Measurements from ENCODE around the gene UVSSA. TPM values are rescaled to one million over a fixed set of nuclear protein-coding genes. Genes with fewer than 3 reads are reported as not detected.
A peak's percentile ranks its signal among the peaks of the same experiment; 100 is the strongest.

Gene UVSSA
- total and polyA plus RNA-seq, 9 donors = 3.8 to 24.7 (median 15.6) TPM

DNA sequence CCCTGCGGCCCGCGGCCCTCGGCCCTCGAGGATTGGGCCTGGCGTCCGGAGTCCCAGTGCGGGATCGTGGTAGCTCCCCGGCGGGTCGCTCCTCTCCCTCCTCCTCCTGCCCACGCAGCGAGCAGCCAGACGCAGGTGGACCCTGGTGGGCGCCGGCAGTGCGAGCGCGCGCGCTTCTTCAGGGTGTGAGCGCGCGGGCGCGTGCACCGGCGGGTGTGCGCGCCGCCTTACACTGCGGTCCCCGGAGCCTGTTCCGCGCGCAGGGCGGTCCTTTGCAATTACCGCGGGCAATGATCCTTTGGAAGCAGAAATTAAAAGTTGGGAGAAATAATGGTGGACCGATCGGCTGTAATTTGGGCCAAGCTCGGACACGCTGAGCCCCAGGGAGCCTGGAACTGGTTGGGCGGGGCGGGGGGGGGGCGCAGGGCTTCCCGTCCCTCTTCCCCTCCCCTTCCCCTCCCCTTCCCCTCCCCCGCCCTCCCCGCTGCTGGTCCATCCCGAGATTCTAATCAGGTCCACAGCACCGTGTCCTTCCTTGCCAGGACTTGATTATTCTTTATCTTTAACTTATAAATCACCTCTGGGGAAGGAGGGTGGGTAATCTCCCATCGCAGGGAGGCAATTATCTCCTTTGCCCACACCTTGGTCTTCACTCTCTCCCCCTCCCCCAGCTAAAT, 60.8 kb downstream of the UVSSA start:
- H3K4me1 ChIP-seq (ENCODE audit: insufficient read depth) = peaks cover 3% of the 10 kb centered on the region
- H3K9me3 ChIP-seq = no peaks in the 10 kb centered on the region
- H3K4me3 ChIP-seq = no peak overlapping the region
- WGBS, 3 donors = 1 to 5% (median 2%) methylated on average over 51 to 53 of the region's 53 CpGs
- no peak for DNase-seq
- no peaks in the 10 kb centered on the region for H3K36me3 ChIP-seq
- peaks cover 11% of the 10 kb centered on the region for H3K27me3 ChIP-seq
- intact Hi-C loops (cut with DNase I) = no loop called here
- no peak overlapping the region for H3K27ac ChIP-seq
- TF ChIP-seq EP300 (IDR thresholded peaks at IDR 0.05) = no peak
- TF ChIP-seq, protein P1, sequence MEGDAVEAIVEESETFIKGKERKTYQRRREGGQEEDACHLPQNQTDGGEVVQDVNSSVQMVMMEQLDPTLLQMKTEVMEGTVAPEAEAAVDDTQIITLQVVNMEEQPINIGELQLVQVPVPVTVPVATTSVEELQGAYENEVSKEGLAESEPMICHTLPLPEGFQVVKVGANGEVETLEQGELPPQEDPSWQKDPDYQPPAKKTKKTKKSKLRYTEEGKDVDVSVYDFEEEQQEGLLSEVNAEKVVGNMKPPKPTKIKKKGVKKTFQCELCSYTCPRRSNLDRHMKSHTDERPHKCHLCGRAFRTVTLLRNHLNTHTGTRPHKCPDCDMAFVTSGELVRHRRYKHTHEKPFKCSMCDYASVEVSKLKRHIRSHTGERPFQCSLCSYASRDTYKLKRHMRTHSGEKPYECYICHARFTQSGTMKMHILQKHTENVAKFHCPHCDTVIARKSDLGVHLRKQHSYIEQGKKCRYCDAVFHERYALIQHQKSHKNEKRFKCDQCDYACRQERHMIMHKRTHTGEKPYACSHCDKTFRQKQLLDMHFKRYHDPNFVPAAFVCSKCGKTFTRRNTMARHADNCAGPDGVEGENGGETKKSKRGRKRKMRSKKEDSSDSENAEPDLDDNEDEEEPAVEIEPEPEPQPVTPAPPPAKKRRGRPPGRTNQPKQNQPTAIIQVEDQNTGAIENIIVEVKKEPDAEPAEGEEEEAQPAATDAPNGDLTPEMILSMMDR (IDR thresholded peaks at IDR 0.05) = no peak
- no peak for TF ChIP-seq POLR2A (IDR thresholded peaks at IDR 0.05)

DNA sequence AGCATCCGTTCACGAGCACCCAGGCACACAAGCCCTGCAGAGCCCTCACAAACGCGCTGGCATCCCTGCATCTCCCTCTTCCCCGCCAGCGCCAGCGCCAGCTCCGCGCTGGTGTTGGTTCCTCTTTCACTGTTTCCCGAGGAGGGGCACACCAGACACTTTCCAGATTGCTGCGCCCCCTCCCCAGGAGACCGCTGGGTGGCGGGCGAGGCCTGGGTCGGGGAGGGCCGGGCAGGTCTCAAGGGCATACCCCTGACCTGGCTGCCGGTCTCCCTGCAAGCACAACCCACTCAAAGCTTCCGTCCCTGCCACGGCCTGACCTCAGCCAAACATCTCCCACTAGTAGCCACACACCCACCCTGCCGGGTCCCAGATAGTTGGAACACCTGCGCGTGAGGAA, 61.4 kb downstream of the UVSSA start:
- peaks cover 3% of the 10 kb centered on the region for H3K4me1 ChIP-seq (ENCODE audit: insufficient read depth)
- no peak overlapping the region for H3K27ac ChIP-seq
- peaks cover 11% of the 10 kb centered on the region for H3K27me3 ChIP-seq
- no peak for DNase-seq
- WGBS, 3 donors = 5 to 8% (median 8%) methylated on average over 20 to 22 of the region's 22 CpGs
- no peaks in the 10 kb centered on the region for H3K36me3 ChIP-seq
- H3K4me3 ChIP-seq = no peak overlapping the region
- TF ChIP-seq, protein P1 (IDR thresholded peaks at IDR 0.05) = no peak
- TF ChIP-seq EP300 (IDR thresholded peaks at IDR 0.05) (no peak), POLR2A (IDR thresholded peaks at IDR 0.05) (no peak)
- intact Hi-C loops (cut with DNase I) = no loop called here
- no peaks in the 10 kb centered on the region for H3K9me3 ChIP-seq

GRCh38 chr4:1409079-1409478, 62.1 kb downstream of the UVSSA start:
- 19 to 30% (median 28%) methylated on average over 14 of the region's 14 CpGs for WGBS, 3 donors
- H3K4me1 ChIP-seq (ENCODE audit: insufficient read depth) = peaks cover 3% of the 10 kb centered on the region
- H3K27me3 ChIP-seq = peaks cover 11% of the 10 kb centered on the region
- no peaks in the 10 kb centered on the region for H3K36me3 ChIP-seq
- intact Hi-C loops (cut with DNase I) = no loop called here
- TF ChIP-seq POLR2A (IDR thresholded peaks at IDR 0.05) (no peak), EP300 (IDR thresholded peaks at IDR 0.05) (no peak)
- TF ChIP-seq, protein P1 (IDR thresholded peaks at IDR 0.05) = no peak
- no peak overlapping the region for H3K4me3 ChIP-seq
- no peaks in the 10 kb centered on the region for H3K9me3 ChIP-seq
- no peak for DNase-seq
- no peak overlapping the region for H3K27ac ChIP-seq

DNA sequence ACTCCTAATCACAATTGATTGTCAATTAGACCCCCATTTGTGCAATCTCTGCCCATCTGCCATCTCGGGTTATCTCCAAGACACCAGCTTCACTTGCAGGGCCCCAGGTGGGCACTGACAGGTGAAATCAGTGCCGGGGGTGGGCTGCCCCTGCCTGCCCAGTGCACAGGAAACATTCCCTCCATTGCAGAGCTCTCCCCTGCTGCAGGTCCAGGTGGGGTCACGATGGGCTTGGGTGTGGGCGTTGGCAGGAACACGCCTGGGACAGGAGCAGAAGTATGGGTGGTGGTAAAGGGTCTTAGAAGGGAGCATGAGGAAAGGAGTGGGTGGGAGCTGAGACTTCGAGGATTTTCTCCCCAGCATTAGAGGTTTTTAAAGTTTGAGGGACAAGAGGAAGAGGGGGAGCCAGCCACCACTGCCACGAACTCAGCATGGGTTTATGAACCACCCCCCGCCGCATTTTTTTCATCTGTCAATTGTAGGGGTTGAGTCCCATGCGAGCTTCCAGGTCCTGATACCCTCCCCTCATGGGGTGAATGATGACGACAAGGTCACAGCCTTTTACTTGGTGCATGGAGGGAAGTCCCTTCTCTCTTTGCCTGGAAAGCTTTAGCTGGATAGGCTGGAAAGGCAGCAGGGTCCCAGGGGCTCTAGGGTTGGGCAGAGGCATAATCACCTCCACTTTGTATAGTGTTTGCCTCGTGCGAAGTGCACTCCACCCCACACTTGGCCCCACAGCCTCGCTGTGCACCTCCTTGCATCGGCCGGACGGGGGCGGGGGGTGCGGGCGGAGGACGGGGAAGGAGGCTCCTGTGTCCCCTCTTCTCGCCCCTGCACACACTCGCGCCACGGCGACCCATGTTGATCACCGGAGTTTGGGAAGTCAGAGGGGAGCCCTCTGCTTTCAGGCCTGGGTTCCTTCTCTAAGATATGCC, 62.8 kb downstream of the UVSSA start:
- H3K4me3 ChIP-seq = no peak overlapping the region
- H3K27me3 ChIP-seq = peaks cover 4% of the 10 kb centered on the region
- H3K36me3 ChIP-seq = no peaks in the 10 kb centered on the region
- 36 to 40% (median 38%) methylated on average over 27 of the region's 27 CpGs for WGBS, 3 donors
- DNase-seq = peak in 1 of 5 donors; percentile 10
- peaks cover 3% of the 10 kb centered on the region for H3K4me1 ChIP-seq (ENCODE audit: insufficient read depth)
- no peak overlapping the region for H3K27ac ChIP-seq
- TF ChIP-seq EP300 (IDR thresholded peaks at IDR 0.05) (no peak), POLR2A (IDR thresholded peaks at IDR 0.05) (no peak)
- TF ChIP-seq, protein P1 (IDR thresholded peaks at IDR 0.05) = no peak
- intact Hi-C loops (cut with DNase I) = no loop called here
- H3K9me3 ChIP-seq = no peaks in the 10 kb centered on the region

All from ovary (tissue), 9 donors.